ENCODE data around the gene COL27A1.

COL27A1 gene

GRCh38 chr9:114271556-114272510 lies 116.5 kb downstream of the COL27A1 start:
- no peak for DNase-seq (ENCODE audit: low read depth in 2 of 2)

GRCh38 chr9:114272739-114273431 lies 117.5 kb downstream of the COL27A1 start:
- no peak for DNase-seq (ENCODE audit: low read depth in 2 of 2)

GRCh38 chr9:114273461-114273881 lies 118.1 kb downstream of the COL27A1 start:
- DNase-seq (ENCODE audit: low read depth in 2 of 2) = no peak

GRCh38 chr9:114274217-114274616 lies 118.9 kb downstream of the COL27A1 start:
- DNase-seq (ENCODE audit: low read depth in 2 of 2) = no peak

GRCh38 chr9:114275246-114276004 lies 120.1 kb downstream of the COL27A1 start:
- no peak for DNase-seq (ENCODE audit: low read depth in 2 of 2)

- DNase-seq (ENCODE audit: low read depth in 2 of 2) = no peak
Measured at GRCh38 chr9:114276908-114277821, 121.8 kb downstream of the COL27A1 start.

- DNase-seq (ENCODE audit: low read depth in 2 of 2) = no peak
Measured at GRCh38 chr9:114278356-114278755, 123.0 kb downstream of the COL27A1 start.

- no peak for DNase-seq (ENCODE audit: low read depth in 2 of 2)
Measured at GRCh38 chr9:114278881-114279570, 123.7 kb downstream of the COL27A1 start.

- DNase-seq (ENCODE audit: low read depth in 2 of 2) = no peak
Measured at GRCh38 chr9:114279693-114280092, 124.4 kb downstream of the COL27A1 start.

GRCh38 chr9:114280636-114281472 lies 125.5 kb downstream of the COL27A1 start:
- no peak for DNase-seq (ENCODE audit: low read depth in 2 of 2)

GRCh38 chr9:114281473-114282103 lies 126.3 kb downstream of the COL27A1 start:
- DNase-seq (ENCODE audit: low read depth in 2 of 2) = no peak

- no peak for DNase-seq (ENCODE audit: low read depth in 2 of 2)
Measured at GRCh38 chr9:114282104-114282485, 126.8 kb downstream of the COL27A1 start.

- no peak for DNase-seq (ENCODE audit: low read depth in 2 of 2)
Measured at GRCh38 chr9:114282507-114282906, 127.2 kb downstream of the COL27A1 start.

GRCh38 chr9:114282926-114283325 lies 127.6 kb downstream of the COL27A1 start:
- DNase-seq (ENCODE audit: low read depth in 2 of 2) = peak in 1 of 2 donors; percentile 19

- no peak for DNase-seq (ENCODE audit: low read depth in 2 of 2)
Measured at GRCh38 chr9:114283551-114284111, 128.3 kb downstream of the COL27A1 start.

- no peak for DNase-seq (ENCODE audit: low read depth in 2 of 2)
Measured at GRCh38 chr9:114284316-114285060, 129.2 kb downstream of the COL27A1 start.

GRCh38 chr9:114285166-114285867 lies 130.0 kb downstream of the COL27A1 start:
- DNase-seq (ENCODE audit: low read depth in 2 of 2) = no peak

Data from stimulated activated CD8-positive, alpha-beta memory T cell treated with anti-CD3 and anti-CD28 coated beads, Interleukin-2, amount 100 ng/mL, for 48 hours (primary cell).